ENCODE data around the gene IFNGR1. TPM values are rescaled to one million over a fixed set of nuclear protein-coding genes. Genes with fewer than 3 reads are reported as not detected.

Gene IFNGR1
- total RNA-seq, 1 donor from 2014 or later, result 58.3 TPM

DNA sequence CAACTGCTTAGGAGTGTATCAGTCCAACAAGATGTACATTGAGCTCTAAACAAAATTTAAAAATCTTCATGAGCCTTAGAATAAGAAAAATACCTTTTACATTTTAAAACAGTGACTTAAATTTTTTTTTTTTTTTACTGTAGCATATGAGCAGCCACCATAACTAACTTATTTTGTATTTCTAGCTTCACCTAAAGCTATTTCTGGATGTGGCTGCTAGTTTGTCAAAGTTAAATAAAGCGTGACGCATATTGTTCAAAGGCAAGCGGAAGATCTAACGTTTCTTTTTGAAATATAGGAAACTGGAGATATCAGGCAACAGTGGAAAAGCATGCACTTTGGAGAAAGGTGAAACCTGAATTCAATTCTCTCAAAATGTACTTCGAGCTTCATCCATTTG lies 42.5 kb downstream of the IFNGR1 start:
- Mint-ChIP-seq H3K9me3 (ENCODE audit: unreplicated experiment) (no peaks in the 10 kb centered on the region), H3K4me3 (ENCODE audit: unreplicated experiment) (no peak overlapping the region), H3K4me1 (ENCODE audit: unreplicated experiment) (no peaks in the 10 kb centered on the region), H3K36me3 (ENCODE audit: low read depth, unreplicated experiment) (peaks cover 5% of the 10 kb centered on the region), H3K27me3 (ENCODE audit: unreplicated experiment) (peaks cover 6% of the 10 kb centered on the region), H3K27ac (ENCODE audit: unreplicated experiment) (no peak overlapping the region)
- no peak for DNase-seq (ENCODE audit: low spot score)
- TF ChIP-seq, protein P1, sequence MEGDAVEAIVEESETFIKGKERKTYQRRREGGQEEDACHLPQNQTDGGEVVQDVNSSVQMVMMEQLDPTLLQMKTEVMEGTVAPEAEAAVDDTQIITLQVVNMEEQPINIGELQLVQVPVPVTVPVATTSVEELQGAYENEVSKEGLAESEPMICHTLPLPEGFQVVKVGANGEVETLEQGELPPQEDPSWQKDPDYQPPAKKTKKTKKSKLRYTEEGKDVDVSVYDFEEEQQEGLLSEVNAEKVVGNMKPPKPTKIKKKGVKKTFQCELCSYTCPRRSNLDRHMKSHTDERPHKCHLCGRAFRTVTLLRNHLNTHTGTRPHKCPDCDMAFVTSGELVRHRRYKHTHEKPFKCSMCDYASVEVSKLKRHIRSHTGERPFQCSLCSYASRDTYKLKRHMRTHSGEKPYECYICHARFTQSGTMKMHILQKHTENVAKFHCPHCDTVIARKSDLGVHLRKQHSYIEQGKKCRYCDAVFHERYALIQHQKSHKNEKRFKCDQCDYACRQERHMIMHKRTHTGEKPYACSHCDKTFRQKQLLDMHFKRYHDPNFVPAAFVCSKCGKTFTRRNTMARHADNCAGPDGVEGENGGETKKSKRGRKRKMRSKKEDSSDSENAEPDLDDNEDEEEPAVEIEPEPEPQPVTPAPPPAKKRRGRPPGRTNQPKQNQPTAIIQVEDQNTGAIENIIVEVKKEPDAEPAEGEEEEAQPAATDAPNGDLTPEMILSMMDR (IDR thresholded peaks at IDR 0.05; ENCODE audit: unreplicated experiment), result no peak

DNA sequence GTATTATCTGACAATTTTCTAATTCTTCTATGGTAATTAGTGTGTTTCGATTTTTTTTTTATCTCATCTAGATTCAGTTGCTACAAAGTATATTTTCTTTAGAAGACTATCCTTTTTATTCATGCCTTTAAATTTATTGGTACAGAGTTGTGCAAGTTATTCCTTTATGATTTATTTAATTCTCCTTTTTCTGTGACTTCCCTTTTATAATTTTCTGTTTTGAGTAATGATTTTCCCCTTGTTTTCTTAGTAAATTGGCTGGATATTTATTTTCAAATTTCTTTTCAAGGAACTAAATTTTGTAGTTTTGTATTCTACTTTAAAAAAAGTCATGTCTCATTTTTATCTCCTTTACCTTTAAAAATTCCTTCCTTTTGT lies 43.3 kb downstream of the IFNGR1 start:
- DNase-seq (ENCODE audit: low spot score), result no peak
- Mint-ChIP-seq H3K9me3 (ENCODE audit: unreplicated experiment) (no peaks in the 10 kb centered on the region), H3K27ac (ENCODE audit: unreplicated experiment) (no peak overlapping the region), H3K27me3 (ENCODE audit: unreplicated experiment) (peaks cover 6% of the 10 kb centered on the region), H3K36me3 (ENCODE audit: low read depth, unreplicated experiment) (peaks cover 3% of the 10 kb centered on the region), H3K4me1 (ENCODE audit: unreplicated experiment) (no peaks in the 10 kb centered on the region), H3K4me3 (ENCODE audit: unreplicated experiment) (no peak overlapping the region)
- TF ChIP-seq, protein P1 (IDR thresholded peaks at IDR 0.05; ENCODE audit: unreplicated experiment), result no peak

DNA sequence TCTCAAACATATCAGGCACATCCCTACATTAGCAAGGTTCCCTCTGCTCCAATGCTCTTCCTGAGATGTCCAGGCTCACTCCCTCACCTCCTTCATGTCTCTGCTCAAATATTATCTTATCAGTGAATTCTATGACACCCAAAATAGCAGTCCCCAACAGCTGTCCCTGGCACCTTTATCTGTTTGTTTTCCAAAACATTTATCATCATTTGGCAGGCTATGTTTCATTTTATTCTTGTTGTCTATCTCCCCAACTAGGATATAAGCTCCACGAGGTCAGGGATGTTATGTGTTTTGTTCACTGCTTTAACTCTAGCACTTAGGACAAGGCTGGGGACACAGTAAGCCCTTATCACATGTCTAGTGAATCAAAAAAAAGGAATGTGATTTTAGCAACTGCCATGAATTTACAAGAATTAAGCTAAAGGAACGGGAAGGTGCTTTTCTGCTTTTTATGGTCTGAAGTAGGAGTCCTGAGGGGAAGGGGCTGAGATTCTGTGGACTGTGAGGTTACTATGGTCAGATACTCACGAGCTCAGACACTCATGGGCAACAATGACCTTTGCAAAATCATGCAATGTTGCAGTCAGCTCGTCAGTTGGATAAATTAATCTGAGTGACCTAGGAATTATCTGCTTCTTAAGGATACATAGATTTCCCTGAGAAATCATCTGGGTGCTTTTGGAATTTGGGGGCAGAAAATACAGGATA lies 43.9 kb downstream of the IFNGR1 start:
- no peaks in the 10 kb centered on the region for H3K9me3 Mint-ChIP-seq (ENCODE audit: unreplicated experiment)

DNA sequence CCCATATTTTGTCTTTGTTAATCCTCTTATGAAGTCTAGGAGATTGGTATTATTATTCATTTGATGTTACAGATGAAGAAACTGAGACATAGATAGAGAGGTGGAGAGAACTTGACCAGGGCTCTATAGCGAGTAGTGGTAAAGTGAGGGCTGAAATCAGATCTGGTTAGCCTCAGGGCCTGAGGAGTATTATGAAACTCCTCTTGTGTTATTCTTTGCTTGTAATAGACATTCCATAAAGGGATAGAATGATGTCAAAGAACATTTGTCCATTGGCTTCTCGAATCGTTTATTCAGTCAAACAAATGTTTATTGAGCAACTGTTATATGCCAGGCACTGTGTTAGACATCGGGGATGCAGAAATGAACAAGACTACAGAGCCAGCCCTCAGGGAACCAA lies 45.7 kb downstream of the IFNGR1 start, which contains the start of gene IL22RA2:
Gene IL22RA2 (minus strand): TSS at position 144 of the 400 bp plus-strand sequence. CDS start 11,895 bp downstream, outside the sequence.
- Mint-ChIP-seq H3K4me3 (ENCODE audit: unreplicated experiment) (no peak within 1 kb of the TSS), H3K9me3 (ENCODE audit: unreplicated experiment) (no peaks in the 10 kb centered on the region), H3K4me1 (ENCODE audit: unreplicated experiment) (no peaks in the 10 kb centered on the region), H3K36me3 (ENCODE audit: low read depth, unreplicated experiment) (no peaks in the 10 kb centered on the region), H3K27ac (ENCODE audit: unreplicated experiment) (peak within 1 kb of the TSS; percentile 36), H3K27me3 (ENCODE audit: unreplicated experiment) (no peaks in the 10 kb centered on the region)
- TF ChIP-seq, protein P1 (IDR thresholded peaks at IDR 0.05; ENCODE audit: unreplicated experiment), result no peak
- no peak for DNase-seq (ENCODE audit: low spot score)

More for the DNA sequence above, 43.9 kb downstream of the IFNGR1 start:
- Mint-ChIP-seq H3K36me3 (ENCODE audit: low read depth, unreplicated experiment) (no peaks in the 10 kb centered on the region), H3K27me3 (ENCODE audit: unreplicated experiment) (peaks cover 6% of the 10 kb centered on the region), H3K4me3 (ENCODE audit: unreplicated experiment) (no peak overlapping the region), H3K27ac (ENCODE audit: unreplicated experiment) (no peak overlapping the region), H3K4me1 (ENCODE audit: unreplicated experiment) (no peaks in the 10 kb centered on the region)
- TF ChIP-seq, protein P1 (IDR thresholded peaks at IDR 0.05; ENCODE audit: unreplicated experiment), result no peak
- DNase-seq (ENCODE audit: low spot score), result no peak

DNA sequence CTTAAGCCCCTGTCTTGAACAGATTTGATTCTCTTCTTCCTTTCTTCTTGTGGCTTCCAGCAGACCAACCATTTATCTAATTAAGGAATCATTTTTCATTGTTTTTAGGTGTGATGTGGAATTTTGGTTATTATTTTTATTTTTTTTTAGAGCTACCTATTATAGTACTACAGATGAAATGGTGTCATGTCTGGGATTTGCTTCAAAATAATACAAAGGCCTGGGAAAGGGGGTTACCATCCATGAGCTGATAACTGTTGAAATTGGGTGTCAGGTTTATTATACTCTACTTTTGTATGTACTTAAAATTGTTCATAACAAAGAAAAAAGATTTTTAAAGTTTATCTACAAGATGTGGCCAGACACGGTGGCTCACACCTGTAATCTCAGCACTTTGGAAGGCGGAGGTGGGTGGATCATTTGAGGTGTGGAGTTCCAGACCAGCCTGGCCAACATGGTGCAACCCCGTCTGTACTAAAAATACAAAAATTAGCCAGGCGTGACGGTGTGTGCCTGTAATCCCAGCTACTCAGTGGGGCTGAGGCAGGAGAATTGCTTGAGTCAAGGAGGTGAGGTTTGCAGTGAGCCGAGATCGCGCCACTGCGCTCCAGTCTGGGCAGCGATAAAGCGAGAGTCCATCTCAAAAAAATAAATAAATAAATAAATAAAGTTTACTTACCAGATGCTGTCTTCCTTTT lies 46.3 kb downstream of the IFNGR1 start:
- no peak overlapping the region for H3K4me3 Mint-ChIP-seq (ENCODE audit: unreplicated experiment)
- H3K27ac Mint-ChIP-seq (ENCODE audit: unreplicated experiment), result no peak overlapping the region
- no peaks in the 10 kb centered on the region for H3K9me3 Mint-ChIP-seq (ENCODE audit: unreplicated experiment)
- no peaks in the 10 kb centered on the region for H3K27me3 Mint-ChIP-seq (ENCODE audit: unreplicated experiment)
- DNase-seq (ENCODE audit: low spot score), result no peak
- TF ChIP-seq, protein P1 (IDR thresholded peaks at IDR 0.05; ENCODE audit: unreplicated experiment), result no peak
- H3K4me1 Mint-ChIP-seq (ENCODE audit: unreplicated experiment), result no peaks in the 10 kb centered on the region
- H3K36me3 Mint-ChIP-seq (ENCODE audit: low read depth, unreplicated experiment), result no peaks in the 10 kb centered on the region
